Myocyte (in vitro differentiated cells): ENCODE data around the gene MICAL2. TPM values are rescaled to one million over a fixed set of nuclear protein-coding genes. Genes with fewer than 3 reads are reported as not detected.

Experiments used
- DNase-seq: peaks from one replicate; pipeline ENCODE4 v3.0.0-alpha.2; 2012; ENCODE audit warnings: low read depth
- total RNA-seq: library from RNA; depleted of rRNA; stranded (reverse); fragments of >200 nt; gene quantifications from 2 replicates; pipeline ENCODE4 v1.2.3, GENCODE V29; 2014

Gene MICAL2
- total RNA-seq, 1 donor from 2014 or later: 14.7 TPM

DNA sequence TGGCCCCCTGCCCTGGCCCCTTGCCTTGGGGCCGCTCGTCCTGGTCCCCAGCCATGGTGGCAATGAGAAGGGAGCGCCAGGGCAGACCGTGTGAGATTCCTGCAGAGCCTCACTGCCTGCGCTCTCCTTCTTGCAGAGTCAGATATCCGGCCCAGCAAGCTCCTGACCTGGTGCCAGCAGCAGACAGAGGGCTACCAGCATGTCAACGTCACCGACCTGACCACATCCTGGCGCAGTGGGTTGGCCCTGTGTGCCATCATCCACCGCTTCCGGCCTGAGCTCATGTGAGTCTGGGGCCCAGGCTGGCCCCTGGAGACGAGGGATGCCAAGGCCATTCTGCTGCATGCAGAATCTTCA is 114.1 kb downstream of the MICAL2 start:
- peak; percentile 97 for DNase-seq

DNA sequence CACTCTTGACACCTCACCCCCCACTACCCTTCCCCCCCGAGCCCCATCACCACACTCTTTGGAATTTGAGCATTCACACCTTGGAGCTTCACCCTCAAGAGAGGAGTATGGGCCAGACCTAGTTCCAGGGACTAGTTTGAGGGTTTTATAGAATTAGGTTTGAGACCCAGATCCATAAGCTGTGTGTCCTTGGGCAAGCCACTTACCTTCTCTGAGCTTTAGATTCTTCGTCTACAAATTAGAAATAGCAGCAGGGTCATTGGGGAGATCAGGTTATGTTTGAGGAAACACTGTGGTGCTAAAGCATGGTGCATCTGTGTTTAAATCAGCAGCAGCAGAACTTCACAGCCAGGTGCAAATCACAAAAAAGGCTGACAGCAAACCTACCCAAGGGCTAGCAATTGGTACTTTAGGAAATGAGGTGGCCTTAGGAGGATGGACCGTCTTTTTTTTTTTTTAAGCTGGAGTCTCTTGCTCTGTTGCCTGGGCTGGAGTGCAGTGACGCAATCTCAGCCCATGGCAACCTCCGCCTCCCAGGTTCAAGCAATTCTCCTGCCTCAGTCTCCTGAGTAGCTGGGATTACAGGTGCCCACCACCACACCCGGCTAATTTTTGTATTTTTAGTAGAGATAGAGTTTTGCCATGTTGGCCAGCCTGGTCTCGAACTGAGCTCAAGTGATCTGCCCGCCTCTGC is 114.8 kb downstream of the MICAL2 start:
- no peak for DNase-seq

DNA sequence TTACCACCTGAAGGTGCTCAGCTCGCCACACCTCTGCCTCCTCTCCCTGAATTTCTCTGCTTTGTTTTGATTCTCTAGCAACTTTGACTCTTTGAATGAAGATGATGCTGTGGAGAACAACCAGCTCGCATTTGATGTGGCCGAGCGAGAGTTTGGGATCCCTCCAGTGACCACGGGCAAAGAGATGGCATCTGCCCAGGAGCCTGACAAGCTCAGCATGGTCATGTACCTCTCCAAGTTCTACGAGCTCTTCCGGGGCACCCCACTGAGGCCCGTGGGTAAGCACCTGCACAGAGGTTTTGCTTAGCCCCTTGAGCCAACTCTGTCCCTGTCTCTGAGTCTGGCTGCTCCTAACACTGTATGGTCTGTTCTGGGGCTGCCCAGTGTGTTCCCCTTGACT is 115.7 kb downstream of the MICAL2 start:
- DNase-seq: no peak

DNA sequence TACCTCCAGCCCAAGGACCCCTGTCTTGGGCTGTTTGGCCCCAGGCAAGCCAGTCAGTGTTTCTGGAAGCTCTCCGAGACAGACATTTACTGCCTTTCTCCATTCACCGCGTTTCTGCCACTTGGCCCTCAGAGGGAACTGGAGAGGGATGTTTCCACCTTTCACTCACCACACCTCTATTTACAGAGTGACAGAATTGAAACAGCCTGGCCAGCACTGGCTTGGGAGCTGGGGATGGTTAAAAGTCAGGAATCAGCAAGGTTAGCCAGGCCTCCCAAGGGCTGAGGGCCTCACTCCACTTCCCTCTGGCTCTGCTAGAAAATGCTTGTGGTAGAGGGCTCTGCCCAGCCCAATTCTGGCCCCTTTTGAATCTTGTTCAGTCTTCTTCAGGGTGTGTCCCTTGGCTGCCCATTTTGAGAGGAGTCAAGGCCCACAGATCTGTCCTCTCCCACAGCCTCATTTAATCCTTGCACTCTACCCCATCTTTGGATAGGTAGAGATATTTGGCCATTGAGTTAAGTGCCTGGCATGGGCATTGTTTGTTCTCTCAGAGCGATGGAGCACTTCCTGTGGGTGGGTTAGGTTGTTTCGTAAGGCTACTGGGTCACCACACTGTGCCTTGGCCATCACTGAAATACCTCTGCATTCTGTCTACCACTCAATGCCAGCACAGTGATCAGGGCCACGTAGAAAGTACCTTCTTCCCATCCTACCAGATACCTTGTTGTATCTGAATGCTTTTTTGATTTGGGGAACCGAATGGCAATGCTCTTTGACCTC is 119.2 kb downstream of the MICAL2 start:
- DNase-seq: no peak

DNA sequence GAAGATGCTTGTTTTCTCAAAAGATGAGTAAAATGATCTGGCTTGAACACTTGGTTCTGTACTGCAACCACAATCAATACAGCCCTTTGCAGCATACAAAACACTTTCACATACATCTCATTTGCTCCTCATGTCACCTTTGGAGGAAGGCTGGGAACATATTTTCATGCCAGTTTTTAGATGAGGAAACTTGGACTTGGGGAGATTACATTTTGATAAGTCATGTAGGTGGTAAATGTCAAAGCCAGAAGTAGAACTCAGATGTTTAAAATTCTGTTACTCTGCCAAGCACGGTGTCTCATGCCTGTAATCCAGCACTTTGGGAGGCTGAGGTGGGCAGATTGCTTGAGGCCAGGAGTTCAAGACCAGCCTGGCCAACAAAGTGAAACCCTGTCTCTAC is 121.8 kb downstream of the MICAL2 start:
- DNase-seq: no peak

DNA sequence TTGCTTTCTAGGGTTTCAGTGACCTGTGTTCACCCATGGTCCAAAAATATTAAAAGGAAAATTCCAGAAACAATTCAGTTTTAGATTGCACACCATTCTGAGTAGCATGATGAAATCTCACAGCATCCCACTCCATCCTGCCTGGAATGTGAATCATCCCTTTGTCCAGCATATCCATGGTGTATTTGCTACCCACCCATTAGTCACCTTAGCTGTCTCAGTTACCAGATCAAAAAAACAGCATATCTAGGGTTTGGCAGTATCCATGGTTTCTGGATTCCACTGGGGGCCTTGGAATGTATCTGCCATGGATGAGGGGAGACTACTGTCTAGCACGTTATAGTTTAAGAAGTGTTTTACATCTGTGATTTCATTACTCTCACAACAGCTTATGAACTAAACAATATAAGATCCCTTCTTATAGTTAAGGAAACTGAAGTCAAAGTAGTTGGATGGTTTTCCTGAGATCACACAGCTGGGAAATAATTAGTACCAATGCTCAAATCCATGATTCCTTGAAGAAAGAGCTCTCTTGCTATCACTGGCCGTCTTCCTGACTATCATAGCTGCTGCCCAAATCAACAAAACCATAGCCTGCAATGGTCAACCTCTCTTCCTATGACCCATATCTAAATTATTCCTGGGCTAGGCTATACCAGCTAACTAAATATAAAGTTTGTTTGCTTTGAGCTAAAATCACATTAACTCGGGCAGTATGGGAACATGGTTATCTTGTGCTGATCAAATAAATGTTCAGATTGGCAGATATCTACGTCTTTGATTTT is 122.6 kb downstream of the MICAL2 start:
- peak; percentile 47 for DNase-seq

DNA sequence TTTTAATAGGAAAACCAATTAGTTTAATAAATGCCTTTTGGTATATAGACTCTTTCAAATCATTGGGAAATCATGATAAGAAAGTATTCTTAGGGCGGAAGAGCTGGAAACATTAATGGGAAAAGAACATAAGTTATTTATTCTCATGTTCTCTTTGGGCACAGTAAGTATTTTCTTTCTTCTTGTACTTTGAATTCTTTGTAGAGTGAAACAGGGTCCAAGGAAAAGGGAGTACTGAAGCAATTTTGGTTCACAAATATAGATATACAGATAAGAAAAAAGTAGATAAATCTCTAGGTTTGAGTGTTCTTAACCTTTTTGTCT is 123.2 kb downstream of the MICAL2 start:
- DNase-seq: no peak

DNA sequence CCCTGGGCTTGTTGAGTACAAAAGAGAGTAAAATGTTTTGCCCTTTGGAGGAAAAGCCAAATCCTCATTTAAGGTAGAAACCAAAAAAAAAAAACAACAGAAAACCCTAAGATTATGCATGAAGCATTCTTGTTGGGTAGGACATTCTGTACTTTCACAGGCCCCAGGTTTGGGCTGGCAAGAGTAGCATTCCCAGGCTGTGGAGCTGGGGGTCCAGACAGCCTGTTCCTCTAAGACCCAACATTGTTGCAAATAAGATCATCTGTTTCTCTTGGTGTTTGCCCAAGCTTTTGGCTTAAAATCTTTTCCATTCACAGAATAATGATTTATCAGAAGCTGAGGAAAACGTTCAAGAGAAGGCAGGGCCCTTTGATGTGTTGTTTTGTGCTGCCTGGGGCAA is 123.8 kb downstream of the MICAL2 start:
- no peak for DNase-seq

DNA sequence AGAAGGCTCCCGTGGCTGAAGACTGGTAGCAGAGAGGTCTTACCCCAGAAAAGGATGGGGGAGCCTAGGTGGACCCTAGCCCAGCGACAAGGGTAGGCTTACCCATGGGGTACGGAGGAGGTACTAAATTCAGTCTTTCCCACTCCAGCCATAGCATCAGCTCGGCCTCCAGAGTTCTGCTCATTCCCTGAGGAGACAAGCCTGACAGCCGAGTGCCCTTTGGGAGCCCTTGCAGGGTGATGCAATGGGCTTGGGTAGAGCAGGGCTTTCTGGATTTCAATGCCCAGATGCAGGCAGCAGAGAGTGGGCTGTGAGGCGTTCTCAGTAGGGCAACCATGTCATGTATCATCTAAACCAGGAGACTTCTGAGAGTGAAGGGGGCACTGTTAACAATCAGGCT is 124.7 kb downstream of the MICAL2 start:
- DNase-seq: no peak

DNA sequence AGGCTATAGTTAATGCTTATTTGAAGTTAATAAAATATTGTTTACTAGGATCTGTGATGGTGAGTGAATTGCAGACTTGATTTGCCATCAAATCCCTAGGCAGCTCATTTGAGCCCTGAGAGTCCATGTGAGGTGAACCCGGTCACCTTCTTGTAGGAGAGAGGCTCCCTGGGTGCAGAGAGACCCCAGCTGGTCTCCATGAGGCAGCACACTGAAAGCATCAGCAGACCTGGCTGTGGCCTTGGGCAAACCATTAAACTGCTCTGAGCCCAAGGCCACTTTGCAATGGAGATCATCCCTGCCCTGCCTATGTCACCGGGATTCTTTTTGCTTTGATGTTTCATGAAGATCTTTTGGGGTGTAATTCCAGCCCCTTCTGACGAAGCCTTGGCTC is 125.2 kb downstream of the MICAL2 start:
- no peak for DNase-seq

DNA sequence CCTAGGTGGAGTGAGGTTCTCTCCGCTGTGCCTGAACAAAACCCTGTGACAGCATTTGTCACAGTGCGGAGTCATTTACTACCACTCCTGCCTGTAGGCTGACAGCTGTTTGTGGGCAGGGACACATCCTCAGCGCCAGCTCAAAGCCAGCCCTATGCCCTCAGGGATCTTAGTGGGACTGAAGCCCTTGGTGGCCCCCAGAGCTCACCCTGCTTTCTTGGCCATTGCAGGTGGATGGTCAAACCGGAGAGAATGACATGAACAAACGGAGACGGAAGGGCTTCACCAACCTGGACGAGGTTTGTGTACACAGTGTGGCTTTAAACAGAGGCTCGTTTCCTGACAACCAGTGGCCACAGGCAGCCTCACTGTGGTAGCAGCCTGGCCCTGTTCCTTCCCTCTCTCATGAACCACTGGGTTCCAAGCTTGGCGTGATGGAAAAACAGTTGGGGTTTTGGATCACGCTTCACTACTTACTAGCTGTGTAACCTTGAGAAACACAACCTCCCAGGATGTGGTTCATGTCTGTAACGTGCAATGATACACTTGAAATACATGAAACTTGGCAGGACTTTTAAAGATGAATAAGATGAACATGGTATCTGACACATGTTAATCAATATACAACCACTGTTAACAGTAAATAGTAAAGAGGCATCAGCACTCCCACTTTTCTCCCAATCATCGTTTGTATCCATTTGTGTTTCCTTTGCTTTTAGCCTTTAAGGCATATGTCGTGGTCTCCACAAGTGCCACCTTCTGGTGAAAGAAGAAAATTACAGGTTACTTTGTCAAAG is 125.8 kb downstream of the MICAL2 start:
- peak; percentile 91 for DNase-seq

DNA sequence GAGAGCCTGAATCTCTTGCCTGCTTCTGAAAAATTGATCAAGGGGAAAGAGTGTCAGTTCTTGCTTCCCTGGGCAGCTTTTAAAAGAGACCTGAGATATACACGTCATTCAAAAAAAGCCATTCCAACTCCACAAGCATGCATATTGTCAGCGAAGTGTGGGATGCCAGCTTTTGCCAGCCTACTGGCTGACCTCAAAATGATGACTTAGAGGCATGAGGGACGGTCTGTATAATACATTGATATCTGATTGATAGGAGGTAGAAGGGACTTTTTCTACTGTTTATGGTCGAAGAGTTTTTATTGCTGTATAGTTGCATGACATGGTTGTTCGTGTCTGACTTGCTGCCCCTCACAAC is 126.3 kb downstream of the MICAL2 start:
- no peak for DNase-seq

DNA sequence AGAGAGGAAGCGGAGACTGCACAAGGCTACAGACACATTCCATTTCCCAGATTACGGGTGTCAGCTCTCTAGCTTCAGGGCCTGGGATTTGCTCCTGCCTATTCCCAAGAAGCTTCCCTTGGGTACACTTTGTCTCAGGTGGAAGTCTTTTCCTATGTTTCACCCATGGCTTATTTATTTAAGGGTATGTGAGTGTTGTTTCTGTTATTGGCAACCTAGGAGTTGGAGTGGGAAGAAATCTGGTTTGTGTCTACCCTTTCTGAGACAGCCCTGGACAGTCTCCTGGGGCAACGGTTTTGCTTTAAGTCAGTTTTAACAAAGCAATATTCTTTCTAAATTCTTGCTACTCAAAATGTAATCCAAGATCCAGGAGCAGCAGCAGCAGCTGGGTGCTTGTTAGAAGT is 127.0 kb downstream of the MICAL2 start:
- no peak for DNase-seq

DNA sequence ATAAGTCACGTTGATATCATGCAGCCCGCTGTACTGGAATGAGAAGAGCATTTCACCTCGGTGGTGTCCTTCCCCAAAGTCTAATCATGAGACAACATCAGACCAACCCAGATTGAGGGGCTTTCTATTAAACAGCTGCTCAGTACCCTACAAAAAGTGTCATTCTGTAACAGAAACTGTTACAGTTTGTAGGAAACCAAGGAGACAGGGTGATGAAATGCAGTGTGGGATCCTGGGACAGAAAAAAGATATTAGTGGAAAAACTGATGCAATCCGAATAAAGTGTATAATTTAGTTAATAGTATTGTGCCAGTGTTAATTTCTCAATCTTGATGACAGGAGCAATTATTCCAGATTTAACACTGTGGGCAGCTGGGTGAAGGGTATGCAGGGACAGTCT is 128.0 kb downstream of the MICAL2 start:
- DNase-seq: no peak

DNA sequence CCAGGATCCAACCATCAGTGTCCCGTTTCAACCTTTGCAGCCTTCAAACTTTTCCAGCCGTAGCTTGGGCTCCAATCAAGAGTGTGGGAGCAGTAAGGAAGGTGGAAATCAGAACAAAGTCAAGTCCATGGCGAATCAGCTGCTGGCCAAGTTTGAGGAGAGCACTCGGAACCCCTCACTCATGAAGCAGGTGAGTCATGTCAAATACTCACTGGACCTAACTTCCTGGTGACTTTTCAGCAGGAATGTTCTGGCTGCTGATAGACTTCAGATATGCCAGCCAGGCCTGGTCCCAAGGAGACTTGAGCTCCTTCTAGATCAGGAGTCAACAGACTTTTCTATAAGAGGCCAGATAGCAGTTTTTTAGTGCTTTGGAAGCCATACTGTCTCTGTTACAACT is 129.0 kb downstream of the MICAL2 start:
- no peak for DNase-seq

DNA sequence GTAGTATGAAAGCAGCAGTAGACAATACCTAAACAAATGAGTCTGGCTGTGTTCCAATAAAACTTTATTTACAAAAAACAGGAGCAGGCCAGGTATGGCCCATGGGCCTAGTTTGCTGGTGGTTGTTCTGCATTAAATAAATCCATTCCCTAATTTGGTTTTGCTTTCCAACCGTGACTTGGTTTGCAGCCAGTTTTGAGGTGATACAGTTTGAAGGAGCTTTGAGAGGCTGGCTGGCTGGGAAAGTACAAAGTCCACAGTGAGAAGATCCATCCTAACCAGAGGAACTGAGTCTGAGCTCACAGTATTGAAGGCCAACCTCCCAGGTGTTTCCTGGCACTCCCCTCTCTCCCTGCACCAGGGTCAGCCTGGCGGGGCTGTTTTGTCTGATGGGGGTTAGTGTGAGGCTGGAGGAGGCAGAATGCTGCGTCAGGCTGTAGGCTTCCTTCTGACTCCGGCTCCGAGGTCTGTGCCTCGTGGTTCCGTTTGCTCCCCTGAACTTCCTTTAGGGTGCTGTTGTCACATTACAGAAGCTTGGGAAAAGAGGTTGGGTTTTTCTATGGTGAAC is 129.5 kb downstream of the MICAL2 start:
- no peak for DNase-seq

DNA sequence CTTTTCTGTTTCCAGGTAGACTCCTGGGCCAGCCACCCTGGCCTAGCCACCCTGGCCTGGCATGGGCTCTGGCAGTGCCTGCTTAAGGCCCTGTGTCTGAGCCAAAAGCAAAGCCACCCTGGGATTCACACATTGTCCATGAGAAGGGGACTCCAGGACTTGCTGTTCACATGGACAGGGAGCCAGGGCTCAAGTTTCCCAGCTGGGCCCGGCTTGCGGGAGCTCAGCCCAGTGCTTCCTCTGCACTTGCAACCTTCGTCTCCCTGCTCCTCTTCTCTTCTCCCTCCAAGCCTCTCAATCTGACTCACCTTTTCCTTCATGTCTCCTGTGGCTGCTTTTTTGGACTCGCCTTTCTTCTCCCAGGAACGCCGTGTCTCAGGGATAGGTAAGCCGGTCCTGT is 130.3 kb downstream of the MICAL2 start:
- no peak for DNase-seq

DNA sequence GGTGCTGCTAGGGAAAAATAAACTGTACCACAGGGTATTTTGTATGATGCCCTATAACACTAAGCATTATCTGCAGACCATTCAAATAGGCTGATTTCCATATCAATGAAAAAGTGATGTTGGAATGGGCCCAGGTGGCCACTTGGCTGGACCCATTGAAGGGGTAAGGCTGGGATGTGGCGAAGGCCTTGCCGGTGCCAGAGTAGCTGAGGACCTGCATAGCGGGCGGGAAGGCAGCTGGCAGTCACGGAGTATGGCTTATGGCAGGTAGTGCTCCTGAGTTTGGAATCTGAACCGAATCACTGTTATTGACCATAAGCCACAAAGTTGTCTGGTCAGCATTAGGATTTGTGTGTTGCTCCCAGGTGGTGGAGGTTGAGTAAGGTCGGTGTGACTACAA is 131.0 kb downstream of the MICAL2 start:
- no peak for DNase-seq

DNA sequence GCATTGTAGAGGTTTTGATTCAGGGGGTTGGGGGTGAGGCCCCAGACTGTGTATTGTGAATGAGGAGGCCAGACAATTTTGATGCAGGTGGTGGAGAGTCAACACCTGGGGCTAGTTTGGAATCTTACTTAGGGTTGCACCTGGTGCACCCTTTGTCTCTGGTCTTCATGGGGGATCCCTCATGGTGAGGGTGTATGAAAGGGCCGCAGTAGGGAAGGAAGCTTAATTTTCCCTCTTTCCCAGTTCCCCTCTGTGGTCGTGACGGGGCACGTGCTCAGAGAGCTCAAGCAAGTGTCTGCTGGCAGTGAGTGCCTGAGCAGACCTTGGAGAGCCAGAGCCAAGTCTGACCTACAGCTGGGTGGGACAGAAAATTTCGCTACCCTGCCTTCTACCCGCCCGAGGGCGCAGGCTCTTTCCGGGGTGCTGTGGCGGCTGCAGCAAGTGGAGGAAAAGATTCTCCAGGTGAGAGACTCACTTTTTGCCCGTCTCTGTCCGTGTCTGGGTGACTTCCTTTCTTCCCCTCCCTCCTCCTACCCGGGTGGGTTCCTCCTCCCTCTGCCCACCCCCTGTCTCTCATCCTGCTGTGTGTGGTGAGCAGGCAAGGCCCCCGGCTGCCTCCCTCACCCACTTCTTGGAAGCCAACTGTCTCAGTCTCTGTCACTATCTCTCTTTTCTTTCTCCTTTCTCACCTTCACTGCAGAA is 131.7 kb downstream of the MICAL2 start:
- no peak for DNase-seq

DNA sequence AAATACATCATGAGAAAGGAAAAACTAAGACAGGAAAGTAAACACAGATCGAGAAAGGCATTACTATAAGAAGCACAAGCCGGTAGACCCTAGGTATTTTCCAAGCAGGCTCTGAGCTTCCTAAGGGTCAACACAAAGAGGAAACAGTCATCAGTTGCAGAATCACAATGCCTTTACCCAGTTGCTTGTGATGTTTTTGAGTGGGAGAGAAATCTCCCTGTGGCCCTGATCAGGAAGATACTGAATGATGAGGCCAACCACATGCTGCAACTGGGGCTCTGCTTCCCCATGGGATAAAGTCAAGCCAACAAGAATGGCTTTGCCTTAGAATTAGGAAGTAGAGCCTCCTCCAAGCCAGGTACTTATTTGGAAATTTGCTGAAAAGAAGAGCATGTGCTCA is 132.6 kb downstream of the MICAL2 start:
- no peak for DNase-seq

DNA sequence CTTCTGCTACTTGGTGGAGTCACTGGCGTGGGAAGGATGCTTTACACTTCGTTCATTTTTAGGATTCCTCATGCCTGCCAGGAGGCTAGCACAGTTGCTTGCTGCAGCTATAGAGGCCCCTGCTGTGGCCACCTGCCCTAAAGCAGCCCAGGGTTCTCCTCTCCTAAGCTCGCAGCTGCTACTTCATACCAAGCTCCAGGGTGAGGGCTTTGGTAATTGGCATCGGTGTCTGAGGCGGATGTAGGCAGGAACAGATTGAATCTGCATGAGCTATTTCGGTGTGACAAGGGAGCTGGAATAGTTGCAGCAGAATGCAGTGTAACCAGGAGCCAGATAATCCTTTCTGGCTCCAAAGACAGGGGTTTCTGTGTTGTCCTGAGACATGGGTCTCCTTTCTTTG is 133.1 kb downstream of the MICAL2 start:
- DNase-seq: peak; percentile 69
